ENCODE results near the gene IGHMBP2.

DNA sequence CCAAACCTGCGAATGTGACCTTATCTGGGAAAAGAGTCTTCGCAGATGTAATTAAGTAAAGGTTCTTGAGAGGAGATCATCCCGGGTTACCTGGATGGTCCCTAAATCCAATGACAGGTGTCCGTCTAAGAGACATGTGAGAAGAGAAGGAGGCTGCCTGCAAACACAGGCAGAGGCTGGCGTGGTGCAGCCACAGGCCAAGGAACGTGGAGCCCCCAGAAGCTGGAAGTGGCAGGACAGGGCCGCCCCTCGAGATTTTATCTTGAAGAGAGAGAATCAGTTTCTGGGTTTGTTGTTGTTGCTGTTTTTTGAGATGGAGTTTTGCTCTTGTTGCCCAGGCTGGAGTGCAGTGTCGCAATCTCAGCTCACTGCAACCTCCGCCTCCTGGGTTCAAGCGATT, 43.5 kb downstream of the IGHMBP2 start:
- TF ChIP-seq, protein P1, sequence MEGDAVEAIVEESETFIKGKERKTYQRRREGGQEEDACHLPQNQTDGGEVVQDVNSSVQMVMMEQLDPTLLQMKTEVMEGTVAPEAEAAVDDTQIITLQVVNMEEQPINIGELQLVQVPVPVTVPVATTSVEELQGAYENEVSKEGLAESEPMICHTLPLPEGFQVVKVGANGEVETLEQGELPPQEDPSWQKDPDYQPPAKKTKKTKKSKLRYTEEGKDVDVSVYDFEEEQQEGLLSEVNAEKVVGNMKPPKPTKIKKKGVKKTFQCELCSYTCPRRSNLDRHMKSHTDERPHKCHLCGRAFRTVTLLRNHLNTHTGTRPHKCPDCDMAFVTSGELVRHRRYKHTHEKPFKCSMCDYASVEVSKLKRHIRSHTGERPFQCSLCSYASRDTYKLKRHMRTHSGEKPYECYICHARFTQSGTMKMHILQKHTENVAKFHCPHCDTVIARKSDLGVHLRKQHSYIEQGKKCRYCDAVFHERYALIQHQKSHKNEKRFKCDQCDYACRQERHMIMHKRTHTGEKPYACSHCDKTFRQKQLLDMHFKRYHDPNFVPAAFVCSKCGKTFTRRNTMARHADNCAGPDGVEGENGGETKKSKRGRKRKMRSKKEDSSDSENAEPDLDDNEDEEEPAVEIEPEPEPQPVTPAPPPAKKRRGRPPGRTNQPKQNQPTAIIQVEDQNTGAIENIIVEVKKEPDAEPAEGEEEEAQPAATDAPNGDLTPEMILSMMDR (IDR thresholded peaks at IDR 0.05 in 4 of 5, conservative IDR thresholded peaks at IDR 0.05 in 1 of 5): no peak
- no peak for TF ChIP-seq POLR2A (IDR thresholded peaks at IDR 0.05)

Measured in gastrocnemius medialis (tissue), 4 donors.